ENCODE measurements around the gene ZNRF2. TPM values are rescaled to one million over a fixed set of nuclear protein-coding genes. Genes with fewer than 3 reads are reported as not detected.

Gene ZNRF2
- total and polyA plus RNA-seq, 10 of the 15 experiments (the other 5 are each of a cell fraction or from before 2014, with no cell fraction given) = 1.2 to 20.4 (median 9.5) TPM

- no peak for TF ChIP-seq SPI1 (IDR thresholded peaks at IDR 0.05; ENCODE audit: borderline replicate concordance, insufficient read depth, low read depth, low read length)
- peak; percentile 79 for TF ChIP-seq CHD2 (IDR thresholded peaks at IDR 0.05; ENCODE audit: borderline replicate concordance, low read depth, low read length)
- no peak for TF ChIP-seq SREBF1 (IDR thresholded peaks at IDR 0.05; ENCODE audit: low read length)
- no peak for TF ChIP-seq NFXL1 (IDR thresholded peaks at IDR 0.05; ENCODE audit: borderline replicate concordance)
- 0 out of 2 replicates have a peak, but pooled peaks have one; percentile 47 for TF ChIP-seq NR2F1 (conservative IDR thresholded peaks at IDR 0.05)
- TF ChIP-seq HDAC6 (IDR thresholded peaks at IDR 0.05; ENCODE audit: unreplicated experiment) = no peak
- TF ChIP-seq FOS (IDR thresholded peaks at IDR 0.05; ENCODE audit: borderline replicate concordance, extremely low read depth, insufficient read length) = no peak
- TF ChIP-seq REST (IDR thresholded peaks at IDR 0.05; ENCODE audit: low read depth, low read length) = no peak
- TF ChIP-seq, protein P1, sequence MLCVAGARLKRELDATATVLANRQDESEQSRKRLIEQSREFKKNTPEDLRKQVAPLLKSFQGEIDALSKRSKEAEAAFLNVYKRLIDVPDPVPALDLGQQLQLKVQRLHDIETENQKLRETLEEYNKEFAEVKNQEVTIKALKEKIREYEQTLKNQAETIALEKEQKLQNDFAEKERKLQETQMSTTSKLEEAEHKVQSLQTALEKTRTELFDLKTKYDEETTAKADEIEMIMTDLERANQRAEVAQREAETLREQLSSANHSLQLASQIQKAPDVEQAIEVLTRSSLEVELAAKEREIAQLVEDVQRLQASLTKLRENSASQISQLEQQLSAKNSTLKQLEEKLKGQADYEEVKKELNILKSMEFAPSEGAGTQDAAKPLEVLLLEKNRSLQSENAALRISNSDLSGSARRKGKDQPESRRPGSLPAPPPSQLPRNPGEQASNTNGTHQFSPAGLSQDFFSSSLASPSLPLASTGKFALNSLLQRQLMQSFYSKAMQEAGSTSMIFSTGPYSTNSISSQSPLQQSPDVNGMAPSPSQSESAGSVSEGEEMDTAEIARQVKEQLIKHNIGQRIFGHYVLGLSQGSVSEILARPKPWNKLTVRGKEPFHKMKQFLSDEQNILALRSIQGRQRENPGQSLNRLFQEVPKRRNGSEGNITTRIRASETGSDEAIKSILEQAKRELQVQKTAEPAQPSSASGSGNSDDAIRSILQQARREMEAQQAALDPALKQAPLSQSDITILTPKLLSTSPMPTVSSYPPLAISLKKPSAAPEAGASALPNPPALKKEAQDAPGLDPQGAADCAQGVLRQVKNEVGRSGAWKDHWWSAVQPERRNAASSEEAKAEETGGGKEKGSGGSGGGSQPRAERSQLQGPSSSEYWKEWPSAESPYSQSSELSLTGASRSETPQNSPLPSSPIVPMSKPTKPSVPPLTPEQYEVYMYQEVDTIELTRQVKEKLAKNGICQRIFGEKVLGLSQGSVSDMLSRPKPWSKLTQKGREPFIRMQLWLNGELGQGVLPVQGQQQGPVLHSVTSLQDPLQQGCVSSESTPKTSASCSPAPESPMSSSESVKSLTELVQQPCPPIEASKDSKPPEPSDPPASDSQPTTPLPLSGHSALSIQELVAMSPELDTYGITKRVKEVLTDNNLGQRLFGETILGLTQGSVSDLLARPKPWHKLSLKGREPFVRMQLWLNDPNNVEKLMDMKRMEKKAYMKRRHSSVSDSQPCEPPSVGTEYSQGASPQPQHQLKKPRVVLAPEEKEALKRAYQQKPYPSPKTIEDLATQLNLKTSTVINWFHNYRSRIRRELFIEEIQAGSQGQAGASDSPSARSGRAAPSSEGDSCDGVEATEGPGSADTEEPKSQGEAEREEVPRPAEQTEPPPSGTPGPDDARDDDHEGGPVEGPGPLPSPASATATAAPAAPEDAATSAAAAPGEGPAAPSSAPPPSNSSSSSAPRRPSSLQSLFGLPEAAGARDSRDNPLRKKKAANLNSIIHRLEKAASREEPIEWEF (IDR thresholded peaks at IDR 0.05; ENCODE audit: insufficient replicate concordance, low read depth, low read length) = no peak
- 0 out of 4 replicates have a peak, but pooled peaks of 1 of the 2 experiments have one; percentile 35 for TF ChIP-seq ETV6 (conservative IDR thresholded peaks at IDR 0.05 in 1 of 2, IDR thresholded peaks at IDR 0.05 in 1 of 2; ENCODE audit: borderline replicate concordance in 1 of 2, low read depth in 1 of 2)
- no peak for TF ChIP-seq ZNF384 (IDR thresholded peaks at IDR 0.05; ENCODE audit: borderline replicate concordance, low read depth, low read length)
- TF ChIP-seq, protein P2, sequence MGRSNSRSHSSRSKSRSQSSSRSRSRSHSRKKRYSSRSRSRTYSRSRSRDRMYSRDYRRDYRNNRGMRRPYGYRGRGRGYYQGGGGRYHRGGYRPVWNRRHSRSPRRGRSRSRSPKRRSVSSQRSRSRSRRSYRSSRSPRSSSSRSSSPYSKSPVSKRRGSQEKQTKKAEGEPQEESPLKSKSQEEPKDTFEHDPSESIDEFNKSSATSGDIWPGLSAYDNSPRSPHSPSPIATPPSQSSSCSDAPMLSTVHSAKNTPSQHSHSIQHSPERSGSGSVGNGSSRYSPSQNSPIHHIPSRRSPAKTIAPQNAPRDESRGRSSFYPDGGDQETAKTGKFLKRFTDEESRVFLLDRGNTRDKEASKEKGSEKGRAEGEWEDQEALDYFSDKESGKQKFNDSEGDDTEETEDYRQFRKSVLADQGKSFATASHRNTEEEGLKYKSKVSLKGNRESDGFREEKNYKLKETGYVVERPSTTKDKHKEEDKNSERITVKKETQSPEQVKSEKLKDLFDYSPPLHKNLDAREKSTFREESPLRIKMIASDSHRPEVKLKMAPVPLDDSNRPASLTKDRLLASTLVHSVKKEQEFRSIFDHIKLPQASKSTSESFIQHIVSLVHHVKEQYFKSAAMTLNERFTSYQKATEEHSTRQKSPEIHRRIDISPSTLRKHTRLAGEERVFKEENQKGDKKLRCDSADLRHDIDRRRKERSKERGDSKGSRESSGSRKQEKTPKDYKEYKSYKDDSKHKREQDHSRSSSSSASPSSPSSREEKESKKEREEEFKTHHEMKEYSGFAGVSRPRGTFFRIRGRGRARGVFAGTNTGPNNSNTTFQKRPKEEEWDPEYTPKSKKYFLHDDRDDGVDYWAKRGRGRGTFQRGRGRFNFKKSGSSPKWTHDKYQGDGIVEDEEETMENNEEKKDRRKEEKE (IDR thresholded peaks at IDR 0.05) = no peak
- TF ChIP-seq NFYA (IDR thresholded peaks at IDR 0.05; ENCODE audit: borderline replicate concordance, low read depth, low read length) = no peak
- TF ChIP-seq MYC (IDR thresholded peaks at IDR 0.05; ENCODE audit: insufficient read depth, insufficient read length, insufficient replicate concordance, low read length, severe bottlenecking) = peak; percentile 72
- no peak for TF ChIP-seq BMI1 (IDR thresholded peaks at IDR 0.05; ENCODE audit: borderline replicate concordance)
- peak; percentile 72 for TF ChIP-seq DPF2 (IDR thresholded peaks at IDR 0.05)
Measured at GRCh38 chr7:30284298-30285066, at the start of gene ZNRF2 (continued).

All from GM12878 (cell line).